A673 (cell line): Measurements from ENCODE around the gene FOXD3.
"Not testable (repeated sequence)": the region's sequence is repeated elsewhere in the genome, so short reads cannot be mapped to it uniquely, and the experiment has no call there.

Experiments used
- EZH2 ChIP-seq: fragments of 200-600 bp; sonication (generic); IDR thresholded peaks from 2 replicates; pipeline ENCODE4 v1.6.1; 2017; ENCODE audit warnings: borderline replicate concordance, low read depth, mild to moderate bottlenecking, mixed read lengths, antibody characterized with exemption, low read length; ENCODE audit not compliant: poor library complexity, severe bottlenecking
- TF ChIP-seq, protein P1 (sequence below): fragments of 300-800, 200-600 bp; sonication (generic); conservative IDR thresholded peaks from 2 replicates; pipeline ENCODE4 v1.5.1; 2017; ENCODE audit warnings: low read depth, mild to moderate bottlenecking, antibody characterized with exemption, low read length, moderate library complexity, mixed read lengths

DNA sequence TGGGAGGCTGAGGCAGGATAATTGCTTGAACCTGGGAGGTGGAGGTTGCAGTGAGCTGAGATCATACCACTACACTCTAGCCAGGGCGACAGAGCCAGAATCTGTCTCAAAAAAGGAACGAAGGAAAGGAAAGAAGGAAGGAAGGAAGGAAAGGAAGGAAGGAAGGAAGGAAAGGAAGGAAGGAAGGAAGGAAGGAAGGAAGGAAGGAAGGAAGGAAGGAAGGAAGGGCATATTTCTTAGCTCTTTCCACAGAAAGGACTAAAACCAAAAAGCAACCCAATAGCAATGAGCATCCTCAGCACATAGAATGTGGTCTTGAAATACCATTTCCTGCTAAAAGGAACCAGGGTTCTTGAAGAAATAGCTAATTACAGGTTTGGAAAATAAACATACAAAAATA lies 33.9 kb downstream of the FOXD3 start:
- TF ChIP-seq, protein P1, sequence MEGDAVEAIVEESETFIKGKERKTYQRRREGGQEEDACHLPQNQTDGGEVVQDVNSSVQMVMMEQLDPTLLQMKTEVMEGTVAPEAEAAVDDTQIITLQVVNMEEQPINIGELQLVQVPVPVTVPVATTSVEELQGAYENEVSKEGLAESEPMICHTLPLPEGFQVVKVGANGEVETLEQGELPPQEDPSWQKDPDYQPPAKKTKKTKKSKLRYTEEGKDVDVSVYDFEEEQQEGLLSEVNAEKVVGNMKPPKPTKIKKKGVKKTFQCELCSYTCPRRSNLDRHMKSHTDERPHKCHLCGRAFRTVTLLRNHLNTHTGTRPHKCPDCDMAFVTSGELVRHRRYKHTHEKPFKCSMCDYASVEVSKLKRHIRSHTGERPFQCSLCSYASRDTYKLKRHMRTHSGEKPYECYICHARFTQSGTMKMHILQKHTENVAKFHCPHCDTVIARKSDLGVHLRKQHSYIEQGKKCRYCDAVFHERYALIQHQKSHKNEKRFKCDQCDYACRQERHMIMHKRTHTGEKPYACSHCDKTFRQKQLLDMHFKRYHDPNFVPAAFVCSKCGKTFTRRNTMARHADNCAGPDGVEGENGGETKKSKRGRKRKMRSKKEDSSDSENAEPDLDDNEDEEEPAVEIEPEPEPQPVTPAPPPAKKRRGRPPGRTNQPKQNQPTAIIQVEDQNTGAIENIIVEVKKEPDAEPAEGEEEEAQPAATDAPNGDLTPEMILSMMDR: not testable (repeated sequence)
- not testable (repeated sequence) for TF ChIP-seq EZH2
